OCI-M2 (cell line): ENCODE data around the gene RASSF5.
"Not testable (repeated sequence)": the region's sequence is repeated elsewhere in the genome, so short reads cannot be mapped to it uniquely, and the experiment has no call there.

Experiments
- DNase-seq: peaks from one replicate; lab custom pipeline; 2025; ENCODE audit not compliant: unreplicated experiment; lab: John Stamatoyannopoulos, UW

RASSF5 gene

GRCh38 chr1:206626396-206626795 is 119.1 kb downstream of the RASSF5 start:
- not testable (repeated sequence) for DNase-seq

GRCh38 chr1:206628916-206629315 is 121.6 kb downstream of the RASSF5 start:
- DNase-seq = no peak

GRCh38 chr1:206631085-206631509 is 123.8 kb downstream of the RASSF5 start:
- no peak for DNase-seq

DNA sequence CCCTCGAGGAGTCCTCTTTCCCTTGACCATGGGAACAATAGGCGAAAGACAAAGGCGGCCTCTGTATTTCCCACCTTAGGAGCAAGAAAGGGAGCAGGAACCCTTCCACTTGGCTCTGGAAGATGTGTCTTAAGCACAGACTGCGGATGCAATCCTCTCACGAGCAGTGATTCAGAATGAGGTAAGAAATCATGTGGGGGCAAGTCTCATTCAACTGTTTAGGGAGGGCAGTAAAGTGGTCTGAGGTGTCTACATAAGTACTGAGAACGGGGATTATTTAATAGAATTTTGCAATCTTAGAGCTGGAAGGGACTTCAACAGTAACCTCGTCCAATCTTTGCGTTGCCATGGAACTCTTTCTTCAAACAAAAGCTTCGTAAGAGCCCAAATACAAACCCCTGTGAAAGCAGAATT is 126.4 kb downstream of the RASSF5 start:
- DNase-seq = no peak

DNA sequence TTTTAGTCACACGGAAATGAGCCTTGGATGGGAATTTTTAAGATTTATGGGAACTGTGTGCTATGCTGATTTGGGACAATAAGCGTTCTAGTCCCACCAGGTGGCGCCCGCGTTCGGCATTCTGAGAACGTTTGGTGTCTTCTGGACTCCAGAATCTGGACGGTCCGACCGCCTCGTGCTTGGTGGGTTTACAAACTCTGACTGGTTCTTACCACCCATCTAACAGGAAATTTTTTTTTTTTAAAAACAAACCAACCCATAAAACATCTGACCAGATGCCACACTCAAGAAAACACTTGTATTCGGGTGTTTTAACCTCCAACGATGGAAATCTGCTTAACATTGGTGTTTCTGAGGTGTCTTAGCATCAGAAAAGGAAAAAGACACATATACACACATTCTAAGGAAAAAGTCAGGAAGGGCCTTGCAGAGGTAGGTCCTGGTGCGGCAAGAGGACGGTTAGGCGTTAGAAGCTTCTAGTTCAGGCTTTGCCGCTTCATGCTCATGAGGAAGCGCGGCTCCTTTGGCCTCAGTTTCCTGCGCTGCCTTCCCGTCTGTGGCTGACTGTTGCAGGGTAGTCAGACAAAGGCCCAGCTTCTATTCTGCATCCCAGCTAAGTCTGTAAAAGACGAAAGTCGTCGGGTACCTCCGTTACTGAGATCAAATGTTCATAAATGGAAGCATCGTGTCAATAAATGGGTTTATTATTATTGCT is 127.2 kb downstream of the RASSF5 start:
- DNase-seq = peak; percentile 52

DNA sequence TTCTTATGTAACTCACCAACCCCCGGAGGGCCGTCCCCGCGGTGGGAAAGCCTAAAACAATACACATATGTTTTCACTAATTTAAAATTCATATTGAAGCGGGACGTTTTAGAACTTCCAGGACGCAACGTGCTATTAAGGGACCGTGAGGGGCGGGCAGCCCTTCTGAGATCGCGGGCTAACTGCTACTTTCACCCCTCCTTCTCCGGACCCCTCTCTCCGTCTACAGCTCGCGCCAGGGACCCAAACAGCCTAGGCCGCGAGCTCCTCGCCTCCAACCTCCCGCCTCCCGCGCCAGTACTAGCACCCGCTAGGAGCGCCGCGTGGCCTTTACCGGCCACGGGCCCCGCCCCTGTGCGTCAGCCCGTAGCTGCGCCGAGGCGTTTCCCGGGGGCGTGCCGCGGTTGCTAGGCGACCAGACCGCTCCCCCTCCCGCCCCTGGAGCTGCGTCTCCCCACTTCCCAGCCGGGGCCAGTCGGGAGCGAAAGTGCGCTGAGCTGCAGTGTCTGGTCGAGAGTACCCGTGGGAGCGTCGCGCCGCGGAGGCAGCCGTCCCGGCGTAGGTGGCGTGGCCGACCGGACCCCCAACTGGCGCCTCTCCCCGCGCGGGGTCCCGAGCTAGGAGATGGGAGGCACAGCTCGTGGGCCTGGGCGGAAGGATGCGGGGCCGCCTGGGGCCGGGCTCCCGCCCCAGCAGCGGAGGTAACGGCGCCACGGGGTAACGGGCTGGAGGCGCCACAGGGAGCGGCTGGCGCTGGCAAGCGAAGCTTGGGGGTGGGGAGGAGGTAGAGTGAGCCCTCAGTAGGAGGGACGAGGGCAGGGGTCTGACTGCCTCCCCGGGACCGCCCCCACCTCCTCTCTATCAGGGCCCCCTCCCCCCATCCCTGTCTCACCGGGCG is 128.0 kb downstream of the RASSF5 start, which contains the start of gene DYRK3:
Gene DYRK3, plus strand, starts transcription at position 457 of the 898 bp plus-strand sequence. Its CDS starts 168 bp downstream, at position 625.
- DNase-seq = peak; percentile 30

DNA sequence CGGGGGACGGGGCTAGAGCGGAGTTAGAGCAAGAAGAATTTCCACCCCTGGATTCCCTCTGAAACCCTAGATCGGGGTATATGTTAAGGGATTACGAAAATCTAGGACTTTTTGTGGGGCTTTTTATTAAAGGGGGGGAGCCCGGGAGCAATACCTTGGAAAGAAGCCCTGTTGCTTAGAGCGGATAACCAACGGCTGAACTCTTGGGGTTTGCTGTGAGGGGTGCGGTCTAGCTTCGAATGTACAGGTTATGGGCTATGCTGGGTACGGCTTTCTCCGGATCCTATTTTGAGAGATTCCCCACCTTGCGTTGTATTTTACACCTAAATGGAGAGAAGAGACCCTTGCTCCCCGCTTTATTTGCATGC is 128.6 kb downstream of the RASSF5 start:
- DNase-seq = no peak

- no peak for DNase-seq
These were observed 129.3 kb downstream of the RASSF5 start for GRCh38 chr1:206636671-206637070.

DNA sequence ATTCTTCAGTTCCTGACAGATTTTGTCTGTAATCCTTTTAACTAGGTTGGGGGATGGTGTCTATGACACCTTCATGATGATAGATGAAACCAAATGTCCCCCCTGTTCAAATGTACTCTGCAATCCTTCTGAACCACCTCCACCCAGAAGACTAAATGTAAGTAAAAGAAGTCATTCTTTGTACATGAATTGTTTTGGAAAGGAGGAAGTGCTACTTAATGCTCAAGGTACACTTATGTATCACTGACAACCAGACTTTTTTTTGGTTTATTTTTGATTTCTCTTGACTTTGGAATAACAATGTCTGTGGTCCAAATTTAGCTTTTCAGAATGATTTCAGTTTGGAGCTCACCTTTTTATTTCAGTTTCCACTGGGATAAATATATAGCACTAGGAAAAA is 130.3 kb downstream of the RASSF5 start:
- DNase-seq = no peak
